ENCODE results near the gene LARP1B. TPM values are rescaled to one million over a fixed set of nuclear protein-coding genes. Genes with fewer than 3 reads are reported as not detected.
"Not testable (repeated sequence)": the region's sequence is repeated elsewhere in the genome, so short reads cannot be mapped to it uniquely, and the experiment has no call there.

Gene LARP1B
- total RNA-seq, 1 donor from 2014 or later = 28.0 TPM

GRCh38 chr4:128256539-128256938 lies 195.4 kb downstream of the LARP1B start:
- DNase-seq (ENCODE audit: low spot score) (no peak), ATAC-seq (no peak)
- intact Hi-C loops (cut with DNase I) = no loop called here

DNA sequence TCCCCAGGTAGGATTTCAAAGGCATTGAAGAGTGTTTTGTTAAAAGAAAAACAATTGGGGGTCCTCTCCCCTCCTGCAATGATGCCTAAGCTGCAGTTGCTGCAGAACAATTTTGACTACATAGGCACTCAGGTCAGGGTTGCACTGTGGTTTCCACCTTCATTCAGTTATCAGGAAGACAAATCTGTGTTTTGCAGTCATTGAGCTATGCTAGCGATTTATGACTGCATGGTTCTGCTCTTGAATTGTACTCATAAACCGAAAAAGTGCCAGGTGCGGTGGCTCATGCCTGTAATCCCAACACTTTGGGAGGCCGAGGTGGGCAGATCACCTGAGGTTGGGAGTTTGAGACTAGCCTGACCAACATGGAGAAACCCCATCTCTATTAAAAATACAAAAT lies 197.1 kb downstream of the LARP1B start:
- intact Hi-C loops (cut with DNase I) = not testable (repeated sequence)

GRCh38 chr4:128259889-128260288 lies 198.8 kb downstream of the LARP1B start:
- ATAC-seq; intact Hi-C loops (cut with DNase I); DNase-seq (ENCODE audit: low spot score): not testable (repeated sequence)

More for the DNA sequence above, 197.1 kb downstream of the LARP1B start:
- not testable (repeated sequence) for DNase-seq (ENCODE audit: low spot score); ATAC-seq

Other genes with a start within 250 kb of the LARP1B start
- 1.7 TPM for gene PLK4, start 180.4 kb upstream of the LARP1B start, total RNA-seq
- gene MFSD8, start 96.1 kb upstream of the LARP1B start, total RNA-seq = 37.5 TPM
- gene ABHD18, start 95.9 kb upstream of the LARP1B start, total RNA-seq = 14.2 TPM
- gene PGRMC2, start 226.5 kb downstream of the LARP1B start, total RNA-seq = 53.9 TPM